ENCODE measurements around the gene RHBDD2.

DNA sequence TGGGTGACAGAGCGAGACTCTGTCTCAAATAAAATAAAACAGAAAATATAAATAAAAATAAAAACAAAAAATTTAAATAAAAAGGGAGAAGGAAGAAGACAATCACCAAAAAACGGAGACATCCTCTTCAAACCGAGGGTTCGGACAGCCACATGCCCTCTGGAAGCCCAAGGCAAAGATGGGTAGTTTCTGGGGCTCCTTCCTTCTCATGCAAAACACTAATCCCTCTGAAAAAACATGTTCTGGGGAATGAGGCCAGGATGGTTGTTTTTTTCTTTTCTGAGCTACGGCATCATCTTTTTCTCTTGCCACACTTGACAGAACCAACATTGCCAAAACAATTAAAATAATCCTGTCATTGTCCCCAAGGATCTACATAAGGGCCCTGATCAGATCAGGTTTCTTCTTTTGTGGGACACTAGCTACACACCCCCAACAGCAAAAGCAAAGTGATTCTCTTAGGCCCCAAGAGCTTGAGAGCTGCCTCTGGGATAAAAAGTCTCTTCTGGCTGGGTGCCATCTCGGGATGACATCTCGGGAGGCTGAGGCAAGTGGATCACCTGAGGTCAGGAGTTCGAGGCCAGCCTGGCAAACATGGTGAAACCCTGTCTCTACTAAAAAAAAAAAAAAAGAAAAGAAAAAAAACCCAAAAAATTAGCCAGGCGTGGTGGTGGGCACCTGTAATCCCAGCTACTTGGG is 21.9 kb downstream of the RHBDD2 start:
- TF ChIP-seq, protein P1, sequence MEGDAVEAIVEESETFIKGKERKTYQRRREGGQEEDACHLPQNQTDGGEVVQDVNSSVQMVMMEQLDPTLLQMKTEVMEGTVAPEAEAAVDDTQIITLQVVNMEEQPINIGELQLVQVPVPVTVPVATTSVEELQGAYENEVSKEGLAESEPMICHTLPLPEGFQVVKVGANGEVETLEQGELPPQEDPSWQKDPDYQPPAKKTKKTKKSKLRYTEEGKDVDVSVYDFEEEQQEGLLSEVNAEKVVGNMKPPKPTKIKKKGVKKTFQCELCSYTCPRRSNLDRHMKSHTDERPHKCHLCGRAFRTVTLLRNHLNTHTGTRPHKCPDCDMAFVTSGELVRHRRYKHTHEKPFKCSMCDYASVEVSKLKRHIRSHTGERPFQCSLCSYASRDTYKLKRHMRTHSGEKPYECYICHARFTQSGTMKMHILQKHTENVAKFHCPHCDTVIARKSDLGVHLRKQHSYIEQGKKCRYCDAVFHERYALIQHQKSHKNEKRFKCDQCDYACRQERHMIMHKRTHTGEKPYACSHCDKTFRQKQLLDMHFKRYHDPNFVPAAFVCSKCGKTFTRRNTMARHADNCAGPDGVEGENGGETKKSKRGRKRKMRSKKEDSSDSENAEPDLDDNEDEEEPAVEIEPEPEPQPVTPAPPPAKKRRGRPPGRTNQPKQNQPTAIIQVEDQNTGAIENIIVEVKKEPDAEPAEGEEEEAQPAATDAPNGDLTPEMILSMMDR (optimal IDR thresholded peaks at IDR 0.05 in 1 of 3, IDR thresholded peaks at IDR 0.05 in 1 of 3, conservative IDR thresholded peaks at IDR 0.05 in 1 of 3; ENCODE audit: extremely low read depth in 1 of 3, insufficient read depth in 2 of 3, low read length in 3 of 3): no peak
- no peak for TF ChIP-seq EZH2 (IDR thresholded peaks at IDR 0.05; ENCODE audit: low read length)

All from keratinocyte (primary cell).